HG02970 (cell line): Measurements from ENCODE around the gene FCGR3A.
"Not testable (repeated sequence)": the region's sequence is repeated elsewhere in the genome, so short reads cannot be mapped to it uniquely, and the experiment has no call there.

Experiments used
- ATAC-seq: cut with Tn5 transposase; IDR thresholded peaks from one replicate; pipeline ENCODE4 v1.9.1; 2021; ENCODE audit warnings: mild to moderate bottlenecking, moderate library complexity, moderate number of reproducible peaks; ENCODE audit not compliant: unreplicated experiment, low FRiP score

Gene FCGR3A

GRCh38 chr1:161549652-161550051 lies at the start of gene FCGR3A:
TSS of gene FCGR3A (minus strand) at chr1:161549818. CDS start at chr1:161549736, 82 bp downstream.
- no peak for ATAC-seq

GRCh38 chr1:161597077-161597476 lies 47.5 kb upstream of the FCGR3A start:
- not testable (repeated sequence) for ATAC-seq

GRCh38 chr1:161595583-161595982 lies 46.0 kb upstream of the FCGR3A start:
- not testable (repeated sequence) for ATAC-seq

GRCh38 chr1:161595173-161595572 lies 45.6 kb upstream of the FCGR3A start:
- ATAC-seq, result not testable (repeated sequence)

- ATAC-seq, result not testable (repeated sequence)
Measured at GRCh38 chr1:161594269-161594984, 44.8 kb upstream of the FCGR3A start.

GRCh38 chr1:161593092-161593755 lies 43.6 kb upstream of the FCGR3A start:
- not testable (repeated sequence) for ATAC-seq

GRCh38 chr1:161592586-161592985 lies 43.0 kb upstream of the FCGR3A start:
- ATAC-seq, result not testable (repeated sequence)

- ATAC-seq, result not testable (repeated sequence)
Measured at GRCh38 chr1:161589920-161590319, 40.3 kb upstream of the FCGR3A start.

GRCh38 chr1:161589365-161589764 lies 39.7 kb upstream of the FCGR3A start:
- not testable (repeated sequence) for ATAC-seq

GRCh38 chr1:161588596-161588995 lies 39.0 kb upstream of the FCGR3A start:
- not testable (repeated sequence) for ATAC-seq

GRCh38 chr1:161582882-161583281 lies 33.3 kb upstream of the FCGR3A start:
- not testable (repeated sequence) for ATAC-seq

- ATAC-seq, result peak; percentile 49
Measured at GRCh38 chr1:161580879-161581537, 31.4 kb upstream of the FCGR3A start.

GRCh38 chr1:161579856-161580507 lies 30.4 kb upstream of the FCGR3A start:
- not testable (repeated sequence) for ATAC-seq

GRCh38 chr1:161576676-161577075 lies 27.1 kb upstream of the FCGR3A start:
- not testable (repeated sequence) for ATAC-seq

GRCh38 chr1:161571703-161572102 lies 22.1 kb upstream of the FCGR3A start:
- ATAC-seq, result not testable (repeated sequence)

GRCh38 chr1:161566602-161566960 lies 17.0 kb upstream of the FCGR3A start:
- ATAC-seq, result not testable (repeated sequence)

GRCh38 chr1:161563522-161563921 lies 13.9 kb upstream of the FCGR3A start:
- not testable (repeated sequence) for ATAC-seq

- ATAC-seq, result not testable (repeated sequence)
Measured at GRCh38 chr1:161562441-161562840, 12.8 kb upstream of the FCGR3A start.

GRCh38 chr1:161560960-161561715 lies 11.5 kb upstream of the FCGR3A start:
- not testable (repeated sequence) for ATAC-seq
